ENCODE results near the gene MAB21L2. TPM values are rescaled to one million over a fixed set of nuclear protein-coding genes. Genes with fewer than 3 reads are reported as not detected.

The MAB21L2 gene
- total and polyA plus RNA-seq, 2 of the 13 experiments (the other 11 are each of a cell fraction or from before 2014, with no cell fraction given) = not detected

- WGBS (ENCODE audit: low lambda C conversion rate) = 90% methylated on average over 3 of the region's 3 CpGs
- no peak overlapping the region for H3K27ac ChIP-seq (ENCODE audit: extremely low read length, insufficient read depth, low read length)
Measured at GRCh38 chr4:150567070-150567469, 14.9 kb upstream of the MAB21L2 start.

GRCh38 chr4:150569384-150569987, 12.5 kb upstream of the MAB21L2 start:
- ChIA-PET POLR2A (no interaction called here), CTCF (ENCODE audit: low intra/inter-chr PET ratio, low total read pairs) (no interaction called here)
- WGBS (ENCODE audit: low lambda C conversion rate) = 96% methylated on average over 5 of the region's 5 CpGs
- Histone ChIP-seq H3K9ac (ENCODE audit: insufficient read depth, low read depth, low read length) (no peak overlapping the region), H3K79me2 (ENCODE audit: insufficient read depth, low read length) (no peaks in the 10 kb centered on the region), H3K4me3 (replicated peaks in 1 of 3; ENCODE audit: insufficient read depth in 1 of 3, low read depth in 2 of 3, low read length in 3 of 3) (no peak overlapping the region), H3K9me3 (ENCODE audit: low read length) (no peaks in the 10 kb centered on the region), H3K27ac (ENCODE audit: extremely low read length, insufficient read depth, low read length) (no peak overlapping the region), H3K27me3 (ENCODE audit: control insufficient read depth in 1 of 2, insufficient read depth in 2 of 2, low read length in 2 of 2) (no peaks in the 10 kb centered on the region), H3K36me3 (replicated peaks in 1 of 2; ENCODE audit: control insufficient read depth in 1 of 2, insufficient read depth in 2 of 2, low read length in 2 of 2) (no peaks in the 10 kb centered on the region), H2AFZ (ENCODE audit: low read length) (no peak overlapping the region), H4K20me1 (ENCODE audit: insufficient read depth, low read length) (no peaks in the 10 kb centered on the region), H3K4me1 (ENCODE audit: insufficient read depth, low read length) (no peaks in the 10 kb centered on the region), H3K4me2 (ENCODE audit: low read depth, low read length) (no peak overlapping the region)
- ATAC-seq = no peak
- intact Hi-C loops (cut with micrococcal nuclease; ENCODE audit: unreplicated experiment) = no loop called here
- FAIRE-seq = no peak
- peak; percentile 25; the same call in 1 of the 2 replicates for TF ChIP-seq MAFF (IDR thresholded peaks at IDR 0.05; ENCODE audit: low read depth, low read length)
- TF ChIP-seq ZNF790 (CRISPR knock-in tag; IDR thresholded peaks at IDR 0.05; ENCODE audit: borderline replicate concordance) = no peak
- TF ChIP-seq MAFK (conservative IDR thresholded peaks at IDR 0.05 in 1 of 2, IDR thresholded peaks at IDR 0.05 in 1 of 2; ENCODE audit: low read length in 2 of 2) = peak; percentile 49 to 72; a peak in 3 of 4 replicates
- BruUV-seq (replicated peaks) = no TSS peak
- no peak for DNase-seq (ENCODE audit: low spot score)
- in situ Hi-C loops (cut with HindIII; ENCODE audit: extremely low pct_ligation_motif_present, low pct_unique_long_range_greater_than_20kb) = no loop called here

More at GRCh38 chr4:150567070-150567469, 14.9 kb upstream of the MAB21L2 start:
- Histone ChIP-seq H3K4me3 (replicated peaks in 1 of 3; ENCODE audit: insufficient read depth in 1 of 3, low read depth in 2 of 3, low read length in 3 of 3) (no peak overlapping the region), H3K36me3 (replicated peaks in 1 of 2; ENCODE audit: control insufficient read depth in 1 of 2, insufficient read depth in 2 of 2, low read length in 2 of 2) (no peaks in the 10 kb centered on the region), H3K9me3 (ENCODE audit: low read length) (no peaks in the 10 kb centered on the region), H4K20me1 (ENCODE audit: insufficient read depth, low read length) (no peaks in the 10 kb centered on the region), H3K9ac (ENCODE audit: insufficient read depth, low read depth, low read length) (no peak overlapping the region), H3K27me3 (ENCODE audit: control insufficient read depth in 1 of 2, insufficient read depth in 2 of 2, low read length in 2 of 2) (no peaks in the 10 kb centered on the region), H3K4me2 (ENCODE audit: low read depth, low read length) (no peak overlapping the region), H3K79me2 (ENCODE audit: insufficient read depth, low read length) (no peaks in the 10 kb centered on the region), H2AFZ (ENCODE audit: low read length) (no peak overlapping the region), H3K4me1 (ENCODE audit: insufficient read depth, low read length) (no peaks in the 10 kb centered on the region)
- in situ Hi-C loops (cut with HindIII; ENCODE audit: extremely low pct_ligation_motif_present, low pct_unique_long_range_greater_than_20kb) (no loop called here), intact Hi-C loops (cut with micrococcal nuclease; ENCODE audit: unreplicated experiment) (no loop called here)
- ChIA-PET POLR2A (no interaction called here), CTCF (ENCODE audit: low intra/inter-chr PET ratio, low total read pairs) (no interaction called here)
- DNase-seq (ENCODE audit: low spot score) = no peak
- ATAC-seq = no peak
- BruUV-seq (replicated peaks) = no TSS peak
- TF ChIP-seq TAF1 (CRISPR knock-in tag; IDR thresholded peaks at IDR 0.05) (no peak), ZNF746 (CRISPR knock-in tag; IDR thresholded peaks at IDR 0.05) (no peak), MED8 (CRISPR knock-in tag; IDR thresholded peaks at IDR 0.05; ENCODE audit: insufficient replicate concordance) (no peak), CEBPB (IDR thresholded peaks at IDR 0.05; ENCODE audit: borderline replicate concordance, low read depth, low read length) (peak; percentile 42; the same call in 1 of the 2 replicates)
- FAIRE-seq = no peak

Measured in HepG2 (cell line).